Measurements from ENCODE around the gene TRIO. TPM values are rescaled to one million over a fixed set of nuclear protein-coding genes. Genes with fewer than 3 reads are reported as not detected.

TRIO gene
- total RNA-seq, 2 donors from 2014 or later: 62.0 to 137 TPM

DNA sequence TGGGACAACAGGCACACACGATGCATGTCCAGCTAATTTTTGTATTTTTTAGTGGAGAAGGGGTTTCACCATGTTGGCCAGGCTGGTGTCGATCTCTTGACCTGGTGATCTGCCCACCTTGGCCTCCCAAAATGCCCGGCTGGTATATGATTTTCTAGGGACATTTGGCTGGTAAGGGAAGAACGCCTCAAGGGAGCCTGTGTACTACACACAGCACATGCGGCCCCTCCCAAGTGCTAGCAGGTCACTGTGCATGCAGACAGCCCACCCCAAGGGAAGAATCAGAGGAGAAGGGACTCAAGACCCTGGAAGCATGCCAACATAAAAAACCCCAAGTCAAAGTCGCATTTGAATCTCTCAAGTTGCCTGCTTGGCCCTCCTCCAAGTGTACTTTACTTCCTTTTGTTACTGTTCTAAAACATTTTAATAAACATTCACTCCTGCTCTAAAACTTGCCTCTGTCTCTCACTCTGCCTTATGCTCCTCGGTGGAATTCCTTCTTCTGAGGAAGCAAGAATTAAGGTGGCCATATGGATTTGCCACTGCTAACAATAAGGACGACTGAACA lies 414.1 kb downstream of the TRIO start:
- no peak for ATAC-seq
- intact Hi-C loops (cut with DNase I): no loop called here
- peak in 1 of 4 donors; percentile 25 for DNase-seq

DNA sequence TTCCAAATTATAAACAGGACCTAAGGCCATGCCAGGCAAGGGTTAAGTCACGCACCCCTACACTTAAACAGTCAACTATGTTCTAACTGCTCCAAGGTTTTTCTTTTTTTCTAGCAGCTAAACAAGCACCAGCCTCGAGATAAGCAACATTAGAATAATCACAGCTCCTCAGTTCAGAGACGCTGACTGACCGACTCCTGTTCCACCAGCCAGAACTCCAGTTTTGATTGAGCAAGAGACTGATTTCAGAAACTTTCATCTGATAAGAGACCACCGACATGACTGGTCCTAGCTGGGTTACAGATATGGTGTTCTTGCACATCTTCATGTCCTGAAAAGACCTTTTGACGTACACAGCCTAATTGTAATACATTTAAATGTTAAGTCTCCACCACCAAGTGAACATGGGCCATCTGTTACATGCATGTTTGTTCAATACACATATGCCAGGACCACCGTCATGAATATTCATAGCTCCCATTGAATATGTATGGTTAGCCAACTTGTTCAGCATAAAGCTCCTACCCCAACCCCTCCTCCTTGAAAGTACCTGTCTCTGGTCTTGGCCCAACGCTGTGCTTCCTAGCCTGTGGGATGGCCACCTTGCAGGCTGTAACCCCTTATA lies 414.8 kb downstream of the TRIO start:
- TF ChIP-seq, protein P1, sequence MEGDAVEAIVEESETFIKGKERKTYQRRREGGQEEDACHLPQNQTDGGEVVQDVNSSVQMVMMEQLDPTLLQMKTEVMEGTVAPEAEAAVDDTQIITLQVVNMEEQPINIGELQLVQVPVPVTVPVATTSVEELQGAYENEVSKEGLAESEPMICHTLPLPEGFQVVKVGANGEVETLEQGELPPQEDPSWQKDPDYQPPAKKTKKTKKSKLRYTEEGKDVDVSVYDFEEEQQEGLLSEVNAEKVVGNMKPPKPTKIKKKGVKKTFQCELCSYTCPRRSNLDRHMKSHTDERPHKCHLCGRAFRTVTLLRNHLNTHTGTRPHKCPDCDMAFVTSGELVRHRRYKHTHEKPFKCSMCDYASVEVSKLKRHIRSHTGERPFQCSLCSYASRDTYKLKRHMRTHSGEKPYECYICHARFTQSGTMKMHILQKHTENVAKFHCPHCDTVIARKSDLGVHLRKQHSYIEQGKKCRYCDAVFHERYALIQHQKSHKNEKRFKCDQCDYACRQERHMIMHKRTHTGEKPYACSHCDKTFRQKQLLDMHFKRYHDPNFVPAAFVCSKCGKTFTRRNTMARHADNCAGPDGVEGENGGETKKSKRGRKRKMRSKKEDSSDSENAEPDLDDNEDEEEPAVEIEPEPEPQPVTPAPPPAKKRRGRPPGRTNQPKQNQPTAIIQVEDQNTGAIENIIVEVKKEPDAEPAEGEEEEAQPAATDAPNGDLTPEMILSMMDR (IDR thresholded peaks at IDR 0.05): no peak
- no peak for TF ChIP-seq POLR2A (IDR thresholded peaks at IDR 0.05)
- no peak for DNase-seq
- peaks cover 13% of the 10 kb centered on the region for H3K4me1 ChIP-seq
- H3K27ac ChIP-seq: no peak overlapping the region
- no peak for ATAC-seq
- H3K9me3 ChIP-seq: no peaks in the 10 kb centered on the region
- no peak overlapping the region for H3K4me3 ChIP-seq
- intact Hi-C loops (cut with DNase I): no loop called here
- no peaks in the 10 kb centered on the region for H3K27me3 ChIP-seq
- H3K36me3 ChIP-seq (replicated peaks in 1 of 2; ENCODE audit: insufficient read depth in 1 of 2, low read depth in 2 of 2): no peaks in the 10 kb centered on the region
- 35 to 39% methylated on average over 8 of the region's 8 CpGs for WGBS, 2 donors

More for the DNA sequence above, 414.1 kb downstream of the TRIO start:
- Histone ChIP-seq H3K4me3 (no peak overlapping the region), H3K27ac (no peak overlapping the region), H3K4me1 (peaks cover 13% of the 10 kb centered on the region), H3K36me3 (replicated peaks in 1 of 2; ENCODE audit: insufficient read depth in 1 of 2, low read depth in 2 of 2) (no peaks in the 10 kb centered on the region), H3K27me3 (no peaks in the 10 kb centered on the region), H3K9me3 (no peaks in the 10 kb centered on the region)
- 52 to 58% methylated on average over 8 of the region's 8 CpGs for WGBS, 2 donors
- TF ChIP-seq, protein P1 (IDR thresholded peaks at IDR 0.05): no peak
- TF ChIP-seq POLR2A (IDR thresholded peaks at IDR 0.05): no peak

Other genes with a start within 250 kb of the TRIO start
- 1 to 10 TPM in 1 of 2 donors, under 1 TPM in 1; 0.99 to 2.6 TPM for gene DNAH5, start 198.7 kb upstream of the TRIO start, total RNA-seq